ENCODE results near the gene FCRLB.

GRCh38 chr1:161736335-161736969 lies 15.1 kb downstream of the FCRLB start:
- TF ChIP-seq CTCF (IDR thresholded peaks at IDR 0.05; ENCODE audit: low read length) (no peak), EZH2 (IDR thresholded peaks at IDR 0.05; ENCODE audit: borderline replicate concordance, low read length) (no peak)
